ENCODE results near the gene EDRF1. TPM values are rescaled to one million over a fixed set of nuclear protein-coding genes. Genes with fewer than 3 reads are reported as not detected.

The EDRF1 gene
- total and polyA plus RNA-seq, 2 of the 13 experiments (the other 11 are each of a cell fraction or from before 2014, with no cell fraction given): 16.9 to 26.7 TPM

DNA sequence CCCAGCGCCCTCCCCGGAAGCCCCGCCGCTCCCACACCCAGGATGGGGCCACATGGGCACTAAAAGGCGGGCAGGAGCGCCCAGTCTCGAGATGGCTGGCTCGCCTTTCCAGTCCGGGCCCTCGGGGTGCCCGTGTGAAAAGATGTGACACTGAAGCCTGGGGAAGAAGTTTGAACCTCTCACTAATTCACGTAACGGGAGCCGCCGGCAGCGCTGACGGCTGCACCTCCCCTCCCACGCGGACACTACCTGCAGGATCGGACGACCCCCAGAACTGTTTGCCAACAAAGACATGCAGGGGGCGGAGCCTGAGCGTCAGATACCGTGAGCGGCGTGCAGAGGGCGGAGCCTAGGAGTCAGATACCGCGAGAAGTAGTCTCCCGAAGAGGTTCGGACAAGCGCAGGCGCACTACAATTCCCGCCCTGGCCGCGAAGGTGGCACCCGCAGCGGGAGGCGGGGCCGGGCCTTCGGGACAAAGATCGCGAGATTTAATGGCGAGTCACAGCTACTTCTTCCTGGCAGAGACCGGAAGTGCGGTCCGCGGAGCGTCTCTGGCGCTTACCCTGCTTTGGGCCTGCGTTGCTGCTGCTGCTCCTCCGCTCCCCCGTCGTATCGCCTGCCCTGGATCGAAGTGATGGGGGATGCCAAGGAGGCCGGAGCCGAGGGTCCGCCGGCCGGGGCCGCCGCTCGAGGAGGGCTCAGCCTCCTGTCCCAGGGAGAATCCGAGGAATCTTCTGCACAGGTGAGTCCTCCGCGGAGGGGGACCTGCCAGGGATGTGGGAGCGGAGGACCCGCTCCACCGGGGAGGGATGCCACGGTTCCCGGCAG lies at the start of gene EDRF1 (continued):
- no peak for TF ChIP-seq POLR2AphosphoS2 (IDR thresholded peaks at IDR 0.05; ENCODE audit: low read depth, low read length)
- TF ChIP-seq, protein P1, sequence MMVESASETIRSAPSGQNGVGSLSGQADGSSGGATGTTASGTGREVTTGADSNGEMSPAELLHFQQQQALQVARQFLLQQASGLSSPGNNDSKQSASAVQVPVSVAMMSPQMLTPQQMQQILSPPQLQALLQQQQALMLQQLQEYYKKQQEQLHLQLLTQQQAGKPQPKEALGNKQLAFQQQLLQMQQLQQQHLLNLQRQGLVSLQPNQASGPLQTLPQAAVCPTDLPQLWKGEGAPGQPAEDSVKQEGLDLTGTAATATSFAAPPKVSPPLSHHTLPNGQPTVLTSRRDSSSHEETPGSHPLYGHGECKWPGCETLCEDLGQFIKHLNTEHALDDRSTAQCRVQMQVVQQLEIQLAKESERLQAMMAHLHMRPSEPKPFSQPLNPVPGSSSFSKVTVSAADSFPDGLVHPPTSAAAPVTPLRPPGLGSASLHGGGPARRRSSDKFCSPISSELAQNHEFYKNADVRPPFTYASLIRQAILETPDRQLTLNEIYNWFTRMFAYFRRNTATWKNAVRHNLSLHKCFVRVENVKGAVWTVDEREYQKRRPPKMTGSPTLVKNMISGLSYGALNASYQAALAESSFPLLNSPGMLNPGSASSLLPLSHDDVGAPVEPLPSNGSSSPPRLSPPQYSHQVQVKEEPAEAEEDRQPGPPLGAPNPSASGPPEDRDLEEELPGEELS (CRISPR knock-in tag; IDR thresholded peaks at IDR 0.05): peak; percentile 26; the same call in 1 of the 2 replicates
- TF ChIP-seq ATM (IDR thresholded peaks at IDR 0.05; ENCODE audit: borderline replicate concordance): no peak
- TF ChIP-seq PITX1 (CRISPR knock-in tag; IDR thresholded peaks at IDR 0.05): peak; percentile 44; the same call in 1 of the 2 replicates
- peak; percentile 29 for TF ChIP-seq RXRA (CRISPR knock-in tag; IDR thresholded peaks at IDR 0.05)
- no peak; the same call in none of the 2 replicates for TF ChIP-seq ZNF703 (CRISPR knock-in tag; IDR thresholded peaks at IDR 0.05; ENCODE audit: borderline replicate concordance)
- TF ChIP-seq, protein P2, sequence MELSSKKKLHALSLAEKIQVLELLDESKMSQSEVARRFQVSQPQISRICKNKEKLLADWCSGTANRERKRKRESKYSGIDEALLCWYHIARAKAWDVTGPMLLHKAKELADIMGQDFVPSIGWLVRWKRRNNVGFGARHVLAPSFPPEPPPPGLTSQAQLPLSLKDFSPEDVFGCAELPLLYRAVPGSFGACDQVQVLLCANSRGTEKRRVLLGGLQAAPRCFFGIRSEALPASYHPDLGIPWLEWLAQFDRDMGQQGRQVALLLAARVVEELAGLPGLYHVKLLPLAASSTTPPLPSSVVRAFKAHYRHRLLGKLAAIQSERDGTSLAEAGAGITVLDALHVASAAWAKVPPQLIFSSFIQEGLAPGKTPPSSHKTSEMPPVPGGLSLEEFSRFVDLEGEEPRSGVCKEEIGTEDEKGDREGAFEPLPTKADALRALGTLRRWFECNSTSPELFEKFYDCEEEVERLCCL (CRISPR knock-in tag; IDR thresholded peaks at IDR 0.05; ENCODE audit: borderline replicate concordance): no peak
- TF ChIP-seq, protein P3, sequence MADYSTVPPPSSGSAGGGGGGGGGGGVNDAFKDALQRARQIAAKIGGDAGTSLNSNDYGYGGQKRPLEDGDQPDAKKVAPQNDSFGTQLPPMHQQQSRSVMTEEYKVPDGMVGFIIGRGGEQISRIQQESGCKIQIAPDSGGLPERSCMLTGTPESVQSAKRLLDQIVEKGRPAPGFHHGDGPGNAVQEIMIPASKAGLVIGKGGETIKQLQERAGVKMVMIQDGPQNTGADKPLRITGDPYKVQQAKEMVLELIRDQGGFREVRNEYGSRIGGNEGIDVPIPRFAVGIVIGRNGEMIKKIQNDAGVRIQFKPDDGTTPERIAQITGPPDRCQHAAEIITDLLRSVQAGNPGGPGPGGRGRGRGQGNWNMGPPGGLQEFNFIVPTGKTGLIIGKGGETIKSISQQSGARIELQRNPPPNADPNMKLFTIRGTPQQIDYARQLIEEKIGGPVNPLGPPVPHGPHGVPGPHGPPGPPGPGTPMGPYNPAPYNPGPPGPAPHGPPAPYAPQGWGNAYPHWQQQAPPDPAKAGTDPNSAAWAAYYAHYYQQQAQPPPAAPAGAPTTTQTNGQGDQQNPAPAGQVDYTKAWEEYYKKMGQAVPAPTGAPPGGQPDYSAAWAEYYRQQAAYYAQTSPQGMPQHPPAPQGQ (CRISPR knock-in tag; IDR thresholded peaks at IDR 0.05; ENCODE audit: borderline replicate concordance): no peak
- peak; percentile 18; the same call in 1 of the 2 replicates for TF ChIP-seq NR2C2 (CRISPR knock-in tag; IDR thresholded peaks at IDR 0.05; ENCODE audit: borderline replicate concordance)
- TF ChIP-seq, protein P4, sequence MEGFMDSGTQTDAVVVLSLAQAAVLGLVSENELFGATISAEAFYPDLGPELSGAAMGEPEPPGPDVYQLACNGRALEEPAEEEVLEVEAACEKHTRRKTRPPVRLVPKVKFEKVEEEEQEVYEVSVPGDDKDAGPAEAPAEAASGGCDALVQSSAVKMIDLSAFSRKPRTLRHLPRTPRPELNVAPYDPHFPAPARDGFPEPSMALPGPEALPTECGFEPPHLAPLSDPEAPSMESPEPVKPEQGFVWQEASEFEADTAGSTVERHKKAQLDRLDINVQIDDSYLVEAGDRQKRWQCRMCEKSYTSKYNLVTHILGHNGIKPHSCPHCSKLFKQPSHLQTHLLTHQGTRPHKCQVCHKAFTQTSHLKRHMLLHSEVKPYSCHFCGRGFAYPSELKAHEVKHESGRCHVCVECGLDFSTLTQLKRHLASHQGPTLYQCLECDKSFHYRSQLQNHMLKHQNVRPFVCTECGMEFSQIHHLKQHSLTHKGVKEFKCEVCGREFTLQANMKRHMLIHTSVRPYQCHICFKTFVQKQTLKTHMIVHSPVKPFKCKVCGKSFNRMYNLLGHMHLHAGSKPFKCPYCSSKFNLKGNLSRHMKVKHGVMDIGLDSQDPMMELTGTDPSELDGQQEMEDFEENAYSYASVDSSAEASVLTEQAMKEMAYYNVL (CRISPR knock-in tag; IDR thresholded peaks at IDR 0.05; ENCODE audit: borderline replicate concordance): no peak; the same call in 1 of the 2 replicates
- peak; percentile 65; the same call in 1 of the 2 replicates for TF ChIP-seq SRY (CRISPR knock-in tag; IDR thresholded peaks at IDR 0.05)
- TF ChIP-seq, protein P5, sequence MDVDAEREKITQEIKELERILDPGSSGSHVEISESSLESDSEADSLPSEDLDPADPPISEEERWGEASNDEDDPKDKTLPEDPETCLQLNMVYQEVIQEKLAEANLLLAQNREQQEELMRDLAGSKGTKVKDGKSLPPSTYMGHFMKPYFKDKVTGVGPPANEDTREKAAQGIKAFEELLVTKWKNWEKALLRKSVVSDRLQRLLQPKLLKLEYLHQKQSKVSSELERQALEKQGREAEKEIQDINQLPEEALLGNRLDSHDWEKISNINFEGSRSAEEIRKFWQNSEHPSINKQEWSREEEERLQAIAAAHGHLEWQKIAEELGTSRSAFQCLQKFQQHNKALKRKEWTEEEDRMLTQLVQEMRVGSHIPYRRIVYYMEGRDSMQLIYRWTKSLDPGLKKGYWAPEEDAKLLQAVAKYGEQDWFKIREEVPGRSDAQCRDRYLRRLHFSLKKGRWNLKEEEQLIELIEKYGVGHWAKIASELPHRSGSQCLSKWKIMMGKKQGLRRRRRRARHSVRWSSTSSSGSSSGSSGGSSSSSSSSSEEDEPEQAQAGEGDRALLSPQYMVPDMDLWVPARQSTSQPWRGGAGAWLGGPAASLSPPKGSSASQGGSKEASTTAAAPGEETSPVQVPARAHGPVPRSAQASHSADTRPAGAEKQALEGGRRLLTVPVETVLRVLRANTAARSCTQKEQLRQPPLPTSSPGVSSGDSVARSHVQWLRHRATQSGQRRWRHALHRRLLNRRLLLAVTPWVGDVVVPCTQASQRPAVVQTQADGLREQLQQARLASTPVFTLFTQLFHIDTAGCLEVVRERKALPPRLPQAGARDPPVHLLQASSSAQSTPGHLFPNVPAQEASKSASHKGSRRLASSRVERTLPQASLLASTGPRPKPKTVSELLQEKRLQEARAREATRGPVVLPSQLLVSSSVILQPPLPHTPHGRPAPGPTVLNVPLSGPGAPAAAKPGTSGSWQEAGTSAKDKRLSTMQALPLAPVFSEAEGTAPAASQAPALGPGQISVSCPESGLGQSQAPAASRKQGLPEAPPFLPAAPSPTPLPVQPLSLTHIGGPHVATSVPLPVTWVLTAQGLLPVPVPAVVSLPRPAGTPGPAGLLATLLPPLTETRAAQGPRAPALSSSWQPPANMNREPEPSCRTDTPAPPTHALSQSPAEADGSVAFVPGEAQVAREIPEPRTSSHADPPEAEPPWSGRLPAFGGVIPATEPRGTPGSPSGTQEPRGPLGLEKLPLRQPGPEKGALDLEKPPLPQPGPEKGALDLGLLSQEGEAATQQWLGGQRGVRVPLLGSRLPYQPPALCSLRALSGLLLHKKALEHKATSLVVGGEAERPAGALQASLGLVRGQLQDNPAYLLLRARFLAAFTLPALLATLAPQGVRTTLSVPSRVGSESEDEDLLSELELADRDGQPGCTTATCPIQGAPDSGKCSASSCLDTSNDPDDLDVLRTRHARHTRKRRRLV (CRISPR knock-in tag; IDR thresholded peaks at IDR 0.05): peak; percentile 22; the same call in 1 of the 2 replicates
- 0 out of 2 replicates have a peak, but pooled peaks have one; percentile 8 for TF ChIP-seq SMAD3 (CRISPR knock-in tag; IDR thresholded peaks at IDR 0.05)
- TF ChIP-seq ATAD3A (CRISPR knock-in tag; IDR thresholded peaks at IDR 0.05): 0 out of 2 replicates have a peak, but pooled peaks have one; percentile 34

All from HepG2 (cell line).